ENCODE measurements around the gene RNF224. TPM values are rescaled to one million over a fixed set of nuclear protein-coding genes. Genes with fewer than 3 reads are reported as not detected.

The RNF224 gene
- total and polyA plus RNA-seq, 2 of the 13 experiments (the other 11 are each of a cell fraction or from before 2014, with no cell fraction given), result 0.09 TPM; not detected in 1

- TF ChIP-seq ZFP62 (CRISPR knock-in tag; IDR thresholded peaks at IDR 0.05) (no peak), ZNF234 (CRISPR knock-in tag; conservative IDR thresholded peaks at IDR 0.05) (no peak), ZNF720 (CRISPR knock-in tag; IDR thresholded peaks at IDR 0.05) (0 out of 2 replicates have a peak, but pooled peaks have one; percentile 43), POLR2A (IDR thresholded peaks at IDR 0.05; ENCODE audit: insufficient read depth in 1 of 2, low read depth in 2 of 2, low read length in 2 of 2) (no peak), DMAP1 (CRISPR knock-in tag; IDR thresholded peaks at IDR 0.05) (peak; percentile 73; the same call in 1 of the 2 replicates), PAXIP1 (CRISPR knock-in tag; conservative IDR thresholded peaks at IDR 0.05) (peak; percentile 10; the same call in 1 of the 2 replicates), BRCA1 (CRISPR knock-in tag; IDR thresholded peaks at IDR 0.05) (no peak), ZEB1 (IDR thresholded peaks at IDR 0.05; ENCODE audit: insufficient replicate concordance, low read depth) (peak; percentile 65), GTF3A (CRISPR knock-in tag; conservative IDR thresholded peaks at IDR 0.05) (no peak), SNAPC2 (CRISPR knock-in tag; IDR thresholded peaks at IDR 0.05) (no peak), U2AF1 (optimal IDR thresholded peaks at IDR 0.05; ENCODE audit: low read depth, low read length) (no peak), IRF1 (CRISPR knock-in tag; IDR thresholded peaks at IDR 0.05; ENCODE audit: low read depth) (0 out of 2 replicates have a peak, but pooled peaks have one; percentile 47), ZNF7 (CRISPR knock-in tag; IDR thresholded peaks at IDR 0.05) (no peak), MYNN (CRISPR knock-in tag; IDR thresholded peaks at IDR 0.05; ENCODE audit: low read depth) (no peak; the same call in 1 of the 2 replicates), ZNF780A (CRISPR knock-in tag; IDR thresholded peaks at IDR 0.05) (no peak), NR3C1 (CRISPR knock-in tag; IDR thresholded peaks at IDR 0.05) (no peak), GLI4 (CRISPR knock-in tag; IDR thresholded peaks at IDR 0.05; ENCODE audit: borderline replicate concordance) (0 out of 2 replicates have a peak, but pooled peaks have one; percentile 78), SSRP1 (CRISPR knock-in tag; IDR thresholded peaks at IDR 0.05) (no peak), ZNF468 (CRISPR knock-in tag; IDR thresholded peaks at IDR 0.05) (no peak)
- TF ChIP-seq, protein P1, sequence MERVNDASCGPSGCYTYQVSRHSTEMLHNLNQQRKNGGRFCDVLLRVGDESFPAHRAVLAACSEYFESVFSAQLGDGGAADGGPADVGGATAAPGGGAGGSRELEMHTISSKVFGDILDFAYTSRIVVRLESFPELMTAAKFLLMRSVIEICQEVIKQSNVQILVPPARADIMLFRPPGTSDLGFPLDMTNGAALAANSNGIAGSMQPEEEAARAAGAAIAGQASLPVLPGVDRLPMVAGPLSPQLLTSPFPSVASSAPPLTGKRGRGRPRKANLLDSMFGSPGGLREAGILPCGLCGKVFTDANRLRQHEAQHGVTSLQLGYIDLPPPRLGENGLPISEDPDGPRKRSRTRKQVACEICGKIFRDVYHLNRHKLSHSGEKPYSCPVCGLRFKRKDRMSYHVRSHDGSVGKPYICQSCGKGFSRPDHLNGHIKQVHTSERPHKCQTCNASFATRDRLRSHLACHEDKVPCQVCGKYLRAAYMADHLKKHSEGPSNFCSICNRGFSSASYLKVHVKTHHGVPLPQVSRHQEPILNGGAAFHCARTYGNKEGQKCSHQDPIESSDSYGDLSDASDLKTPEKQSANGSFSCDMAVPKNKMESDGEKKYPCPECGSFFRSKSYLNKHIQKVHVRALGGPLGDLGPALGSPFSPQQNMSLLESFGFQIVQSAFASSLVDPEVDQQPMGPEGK (CRISPR knock-in tag; IDR thresholded peaks at IDR 0.05), result no peak; the same call in 1 of the 2 replicates
- TF ChIP-seq, protein P2, sequence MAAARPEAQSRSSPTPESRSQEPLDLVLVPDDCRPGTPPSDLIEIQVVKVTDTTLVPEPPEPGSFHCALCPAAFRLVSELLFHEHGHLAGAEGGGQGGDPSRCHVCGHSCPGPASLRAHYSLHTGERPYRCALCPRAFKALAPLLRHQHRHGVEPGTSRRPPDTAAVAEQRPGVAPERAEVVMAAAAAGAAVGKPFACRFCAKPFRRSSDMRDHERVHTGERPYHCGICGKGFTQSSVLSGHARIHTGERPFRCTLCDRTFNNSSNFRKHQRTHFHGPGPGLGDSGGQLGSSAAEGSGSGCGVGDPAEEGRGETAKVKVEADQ (CRISPR knock-in tag; IDR thresholded peaks at IDR 0.05; ENCODE audit: borderline replicate concordance), result no peak
Measured at GRCh38 chr9:137276473-137277328, 49.4 kb downstream of the RNF224 start (continued).
